GM12878 (cell line): ENCODE results near the gene WDHD1. TPM values are rescaled to one million over a fixed set of nuclear protein-coding genes. Genes with fewer than 3 reads are reported as not detected.

Source experiments
- ATAC-seq: fragments of 200-7000 bp; cut with Tn5 transposase; 3 replicates; pipeline ENCODE4 v1.9.1; 2020; ENCODE audit warnings: mild to moderate bottlenecking, moderate library complexity
- BruUV-seq: library from RNA; stranded (reverse); fragments of 400-500 nt; replicated peaks from 2 replicates; lab custom pipeline; 2021; lab: Mats Ljungman, UMichigan
- CTCF ChIA-PET: fragments of 300-600 bp; sonication (Branson Sonifier 250); formaldehyde crosslinking; extraction: SDS; loops from one replicate; lab custom pipeline; 2021; ENCODE audit warnings: inconsistent platforms; lab: Yijun Ruan, JAX
- POLR2A ChIA-PET: fragments of 350-600 bp; formaldehyde crosslinking; extraction: SDS; loops from one replicate; lab custom pipeline; 2021; ENCODE audit warnings: inconsistent platforms; lab: Charles Lee
- RAD21 ChIA-PET: fragments of 300-600 bp; sonication (Branson Sonifier 250); formaldehyde crosslinking; loops from one replicate; lab custom pipeline; 2023; ENCODE audit warnings: antibody characterized with exemption; ENCODE audit not compliant: unreplicated experiment; lab: Charles Lee
- SMC1A ChIA-PET: fragments of 300-600 bp; sonication (Branson Sonifier 250); formaldehyde crosslinking; loops from one replicate; lab custom pipeline; 2023; ENCODE audit not compliant: unreplicated experiment, uncharacterized antibody; lab: Charles Lee
- DNase-seq: peaks from one replicate; pipeline ENCODE4 v3.0.0-alpha.2; 2011; ENCODE audit warnings: low read depth, low spot score
- FAIRE-seq: peaks from 3 replicates; lab custom pipeline; 2011; peaks lifted over from hg19 to GRCh38; lab: Jason Lieb, UNC
- H2AFZ ChIP-seq: 2 replicates; pipeline ENCODE4 v1.6.0; 2011; ENCODE audit warnings: low read depth, low read length, control low read depth; ENCODE audit not compliant: control insufficient read depth
- H3K27ac ChIP-seq: 2 replicates; pipeline ENCODE4 v1.5.1; 2011; ENCODE audit warnings: control low read depth; ENCODE audit not compliant: control insufficient read depth, insufficient read depth
- H3K27me3 ChIP-seq, 2 experiments: replicated peaks in 1 of 2; 2 replicates each; pipeline versions ENCODE4 v1.6.0 to v1.6.1; 2011; ENCODE audit warnings: low read length in 1 of 2; ENCODE audit not compliant: control insufficient read depth in 2 of 2, insufficient read depth in 2 of 2
- H3K36me3 ChIP-seq, 2 experiments: 2 replicates each; pipeline ENCODE4 v1.5.1; 2011; ENCODE audit warnings: low read length in 1 of 2; ENCODE audit not compliant: control insufficient read depth in 2 of 2, insufficient read depth in 2 of 2
- H3K4me1 ChIP-seq: 2 replicates; pipeline ENCODE4 v1.6.1; 2011; ENCODE audit warnings: mild to moderate bottlenecking, low read length, moderate library complexity, mixed read lengths; ENCODE audit not compliant: control insufficient read depth, insufficient read depth
- H3K4me2 ChIP-seq: 2 replicates; pipeline ENCODE4 v1.6.0; 2011; ENCODE audit warnings: control low read depth; ENCODE audit not compliant: control insufficient read depth, insufficient read depth
- H3K4me3 ChIP-seq: fragments of 200-600 bp; sonication (generic); 2 replicates; pipeline ENCODE4 v1.5.1; 2016
- H3K79me2 ChIP-seq: 2 replicates; pipeline ENCODE4 v1.6.0; 2011; ENCODE audit warnings: low read length; ENCODE audit not compliant: control insufficient read depth, insufficient read depth
- H3K9ac ChIP-seq: 2 replicates; pipeline ENCODE4 v1.8.0; 2011; ENCODE audit warnings: low read length, control low read depth, mixed read lengths; ENCODE audit not compliant: control insufficient read depth, insufficient read depth
- H3K9me3 ChIP-seq: replicated peaks from 3 replicates; pipeline ENCODE4 v1.5.1; 2011; ENCODE audit warnings: mild to moderate bottlenecking, low read length; ENCODE audit not compliant: control insufficient read depth, insufficient read depth
- H4K20me1 ChIP-seq: 2 replicates; pipeline ENCODE4 v1.6.0; 2011; ENCODE audit not compliant: control insufficient read depth, insufficient read depth
- ATF7 ChIP-seq: fragments of 450-650 bp; IDR thresholded peaks from 2 replicates; pipeline ENCODE4 v1.6.1; 2016; ENCODE audit warnings: low read depth, mild to moderate bottlenecking
- BRCA1 ChIP-seq: IDR thresholded peaks from 2 replicates; pipeline ENCODE4 v1.6.1; 2011; ENCODE audit warnings: low read depth, low read length, improper control_type of control experiment
- CHD1 ChIP-seq: IDR thresholded peaks from 2 replicates; pipeline ENCODE4 v1.6.1; 2012; ENCODE audit warnings: low read depth, low read length, improper control_type of control experiment
- EP300 ChIP-seq, 2 experiments: fragments of 150-350 bp in 1 of 2; IDR thresholded peaks; 2 replicates each; pipeline ENCODE4 v1.6.1; 2011 to 2012; ENCODE audit warnings: low read depth in 2 of 2, low read length in 2 of 2, borderline replicate concordance in 1 of 2, improper control_type of control experiment in 1 of 2, inconsistent platforms in 1 of 2; ENCODE audit not compliant: control insufficient read depth in 1 of 2
- IRF3 ChIP-seq: fragments of 450-650 bp; IDR thresholded peaks from 2 replicates; pipeline ENCODE4 v1.6.1; 2014; ENCODE audit warnings: mild to moderate bottlenecking
- MEF2A ChIP-seq: IDR thresholded peaks from 2 replicates; pipeline ENCODE4 v1.6.1; 2011; ENCODE audit warnings: low read depth, mild to moderate bottlenecking, low read length, moderate library complexity; ENCODE audit not compliant: insufficient read depth
- MLLT1 ChIP-seq: fragments of 450-650 bp; IDR thresholded peaks from 2 replicates; pipeline ENCODE4 v1.6.1; 2016; ENCODE audit warnings: mild to moderate bottlenecking
- MYB ChIP-seq: fragments of 150-350 bp; IDR thresholded peaks from 2 replicates; pipeline ENCODE4 v1.6.1; 2014; ENCODE audit warnings: mild to moderate bottlenecking, low read depth, low read length, borderline replicate concordance
- PAX8 ChIP-seq: fragments of 450-650 bp; IDR thresholded peaks from 2 replicates; pipeline ENCODE4 v1.6.1; 2017; ENCODE audit warnings: mild to moderate bottlenecking, moderate library complexity
- PML ChIP-seq: IDR thresholded peaks from 2 replicates; pipeline ENCODE4 v1.6.1; 2012; ENCODE audit warnings: low read length, inconsistent platforms
- POLR2A ChIP-seq: IDR thresholded peaks from 2 replicates; pipeline ENCODE4 v1.6.1; 2011; ENCODE audit warnings: low read depth, mild to moderate bottlenecking, low read length
- REST ChIP-seq: IDR thresholded peaks from 2 replicates; pipeline ENCODE4 v1.6.1; 2012; ENCODE audit warnings: mild to moderate bottlenecking, low read depth, low read length
- SRF ChIP-seq, 2 experiments: IDR thresholded peaks; 2 replicates each; pipeline ENCODE4 v1.6.1; 2011; ENCODE audit warnings: low read depth in 2 of 2, low read length in 2 of 2, mild to moderate bottlenecking in 1 of 2, moderate library complexity in 1 of 2
- TARDBP ChIP-seq: IDR thresholded peaks from 2 replicates; pipeline ENCODE4 v1.6.1; 2016; ENCODE audit warnings: borderline replicate concordance
- TCF3 ChIP-seq: IDR thresholded peaks from 2 replicates; pipeline ENCODE4 v1.6.1; 2012; ENCODE audit warnings: low read depth, mild to moderate bottlenecking, low read length, borderline replicate concordance; ENCODE audit not compliant: insufficient read depth
- WGBS: methylation state at CpG from one replicate; pipeline ENCODE4 v1.1.6; 2016; ENCODE audit warnings: low lambda C conversion rate; ENCODE audit not compliant: insufficient replicate concordance, insufficient coverage; ENCODE audit errors: missing lambda C conversion rate; 5-methylcytosine and 5-hydroxymethylcytosine counted together
- in situ Hi-C: fragments of 300-500 bp; cut with MboI; formaldehyde crosslinking; loops from 9 replicates; pipeline ENCODE4 v1.14.3; 2018; ENCODE audit warnings: mixed read lengths
- intact Hi-C: fragments of 100-400 bp; cut with micrococcal nuclease; formaldehyde crosslinking; loops from one replicate; pipeline ENCODE4 v1.14.2; 2022; ENCODE audit not compliant: unreplicated experiment
- polyA plus RNA-seq, 11 experiments: library from polyadenylated mRNA; depleted of rRNA in 4 of 11; unstranded in 6 of 11; stranded (reverse) in 5 of 11; fragments of >200 nt; fragmentation: Nextera tagmentation in 4 of 11; fragmentation: Illumina TruSeq in 1 of 11; extraction: Ambion mirVana in 4 of 11; extraction: Trizol in 1 of 11; gene quantifications; 1 replicate in 1 of 11; 2 replicates in 10 of 11; pipeline versions ENCODE4 v1.2.1 to v1.2.3, GENCODE V29; 2011 to 2016; ENCODE audit warnings: inconsistent platforms in 2 of 11, missing spikeins in 2 of 11, low read depth in 1 of 11
- total RNA-seq, 4 experiments: library from RNA; depleted of rRNA in 3 of 4; stranded (reverse); fragments of >200 nt in 3 of 4; fragmentation: Illumina TruSeq in 1 of 4; extraction: Trizol in 1 of 4; gene quantifications; 2 replicates each; pipeline versions ENCODE4 v1.2.1 to v1.2.3, GENCODE V29; 2013 to 2021
- TF ChIP-seq, protein P1 (sequence below): fragments of 450-650 bp; IDR thresholded peaks from 2 replicates; pipeline ENCODE4 v1.6.1; 2017; ENCODE audit warnings: borderline replicate concordance
- TF ChIP-seq, protein P2 (sequence below): IDR thresholded peaks from 2 replicates; pipeline ENCODE4 v1.6.1; 2012; ENCODE audit warnings: low read depth, low read length, improper control_type of control experiment

The WDHD1 gene
- total and polyA plus RNA-seq, 10 of the 15 experiments (the other 5 are each of a cell fraction or from before 2014, with no cell fraction given): 11.3 to 50.5 (median 32.6) TPM

DNA sequence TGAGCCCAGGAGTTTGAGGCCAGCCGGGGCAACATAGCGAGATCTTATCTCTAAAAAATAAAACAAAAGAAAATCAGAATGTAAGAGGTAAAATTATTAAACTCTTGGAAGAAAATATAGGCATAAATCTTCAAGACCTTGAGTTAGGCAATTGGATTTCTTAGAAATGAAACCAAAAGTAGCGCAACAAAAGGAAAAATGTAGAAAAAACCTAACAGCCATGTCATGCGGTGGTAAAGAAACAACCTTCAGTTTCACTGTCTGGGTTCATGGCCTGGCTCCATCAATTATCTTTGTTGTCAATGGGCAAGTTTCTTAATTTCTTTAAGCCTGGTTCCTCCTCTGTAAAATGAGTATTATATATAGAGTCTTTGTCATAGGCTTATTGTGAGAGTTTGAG, 118.7 kb downstream of the WDHD1 start:
- Histone ChIP-seq H4K20me1 (no peaks in the 10 kb centered on the region), H2AFZ (no peak overlapping the region; the same call in 1 of the 2 replicates), H3K4me1 (no peaks in the 10 kb centered on the region; the same call in 1 of the 2 replicates), H3K36me3 (no peaks in the 10 kb centered on the region), H3K9me3 (no peaks in the 10 kb centered on the region), H3K4me3 (no peak overlapping the region), H3K9ac (no peak overlapping the region), H3K27me3 (no peaks in the 10 kb centered on the region), H3K79me2 (no peaks in the 10 kb centered on the region), H3K4me2 (no peak overlapping the region), H3K27ac (no peak overlapping the region)
- peak; percentile 86 for ATAC-seq
- in situ Hi-C loops (no loop called here), intact Hi-C loops (no loop called here)
- DNase-seq: no peak
- peak; percentile 44 for FAIRE-seq
- RAD21 ChIA-PET: no interaction called here
- SMC1A ChIA-PET: interaction anchor here (0.8 to 1.0 kb wide), 2 partner anchors 27 to 51 kb away, joined by 3 to 4 read pairs; no protein-coding TSS in a partner anchor
- CTCF ChIA-PET: no interaction called here
- no TSS peak for BruUV-seq
- WGBS: 80% methylated on average over 4 of the region's 4 CpGs
- POLR2A ChIA-PET: no interaction called here
- TF ChIP-seq POLR2A (no peak), TCF3 (no peak), MLLT1 (peak; percentile 69; the same call in 1 of the 2 replicates), MYB (no peak), EP300 (IDR thresholded peaks at IDR 0.05; ENCODE audit: borderline replicate concordance in 1 of 2, control insufficient read depth in 1 of 2, low read depth in 2 of 2, low read length in 2 of 2) (no peak), ATF7 (peak; percentile 72), PML (no peak), PAX8 (no peak), REST (no peak), MEF2A (no peak), TARDBP (no peak), BRCA1 (no peak), SRF (IDR thresholded peaks at IDR 0.05; ENCODE audit: low read depth in 2 of 2, low read length in 2 of 2) (no peak), IRF3 (no peak), CHD1 (no peak)
- TF ChIP-seq, protein P1, sequence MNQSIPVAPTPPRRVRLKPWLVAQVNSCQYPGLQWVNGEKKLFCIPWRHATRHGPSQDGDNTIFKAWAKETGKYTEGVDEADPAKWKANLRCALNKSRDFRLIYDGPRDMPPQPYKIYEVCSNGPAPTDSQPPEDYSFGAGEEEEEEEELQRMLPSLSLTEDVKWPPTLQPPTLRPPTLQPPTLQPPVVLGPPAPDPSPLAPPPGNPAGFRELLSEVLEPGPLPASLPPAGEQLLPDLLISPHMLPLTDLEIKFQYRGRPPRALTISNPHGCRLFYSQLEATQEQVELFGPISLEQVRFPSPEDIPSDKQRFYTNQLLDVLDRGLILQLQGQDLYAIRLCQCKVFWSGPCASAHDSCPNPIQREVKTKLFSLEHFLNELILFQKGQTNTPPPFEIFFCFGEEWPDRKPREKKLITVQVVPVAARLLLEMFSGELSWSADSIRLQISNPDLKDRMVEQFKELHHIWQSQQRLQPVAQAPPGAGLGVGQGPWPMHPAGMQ: no peak
- TF ChIP-seq, protein P2, sequence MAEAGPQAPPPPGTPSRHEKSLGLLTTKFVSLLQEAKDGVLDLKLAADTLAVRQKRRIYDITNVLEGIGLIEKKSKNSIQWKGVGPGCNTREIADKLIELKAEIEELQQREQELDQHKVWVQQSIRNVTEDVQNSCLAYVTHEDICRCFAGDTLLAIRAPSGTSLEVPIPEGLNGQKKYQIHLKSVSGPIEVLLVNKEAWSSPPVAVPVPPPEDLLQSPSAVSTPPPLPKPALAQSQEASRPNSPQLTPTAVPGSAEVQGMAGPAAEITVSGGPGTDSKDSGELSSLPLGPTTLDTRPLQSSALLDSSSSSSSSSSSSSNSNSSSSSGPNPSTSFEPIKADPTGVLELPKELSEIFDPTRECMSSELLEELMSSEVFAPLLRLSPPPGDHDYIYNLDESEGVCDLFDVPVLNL: no peak
